ENCODE measurements around the gene MLH3. TPM values are rescaled to one million over a fixed set of nuclear protein-coding genes. Genes with fewer than 3 reads are reported as not detected.
A peak's percentile ranks its signal among the peaks of the same experiment; 100 is the strongest.

Gene MLH3
- 10 to 100 TPM; 31.8 to 53.1 (median 42.9) TPM for total RNA-seq

DNA sequence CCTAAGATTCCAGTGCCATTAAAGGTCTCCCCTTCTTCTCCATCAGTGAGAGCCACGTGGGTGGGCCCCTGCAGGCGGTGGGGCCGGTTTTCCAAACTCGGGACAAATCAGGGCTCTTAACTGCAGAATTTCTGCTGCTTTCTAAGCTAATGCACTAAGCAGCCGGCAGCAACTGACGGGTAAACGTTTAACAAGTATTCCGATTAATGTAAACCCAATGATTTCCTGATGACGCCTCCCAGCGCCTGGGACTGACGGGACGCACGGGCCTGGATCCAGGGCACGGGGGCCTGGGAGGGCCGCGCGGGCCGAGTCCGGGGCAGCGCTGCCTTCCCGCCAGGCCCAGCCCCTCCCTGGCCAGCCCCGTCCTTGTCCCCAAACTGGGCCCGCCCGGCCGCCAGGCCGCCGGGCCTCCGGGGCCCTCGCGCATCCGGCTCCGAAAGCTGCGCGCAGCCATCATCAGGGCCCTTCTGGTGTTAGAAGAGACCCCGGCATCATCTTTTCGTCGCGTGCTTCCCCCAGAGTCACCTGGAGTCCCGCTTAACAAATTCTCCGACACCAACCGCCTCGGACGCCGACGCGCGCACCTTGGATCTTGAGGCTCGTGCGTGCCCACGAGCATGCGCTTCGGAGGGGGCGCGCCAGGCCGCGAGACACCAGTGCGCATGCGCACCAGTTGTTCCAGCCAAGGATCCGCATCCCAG lies at the start of gene MLH3:
Gene MLH3, minus strand, starts transcription at position 616 of the 704 bp plus-strand sequence. CDS start 1,812 bp downstream, outside the sequence.
- TF ChIP-seq, protein P1, sequence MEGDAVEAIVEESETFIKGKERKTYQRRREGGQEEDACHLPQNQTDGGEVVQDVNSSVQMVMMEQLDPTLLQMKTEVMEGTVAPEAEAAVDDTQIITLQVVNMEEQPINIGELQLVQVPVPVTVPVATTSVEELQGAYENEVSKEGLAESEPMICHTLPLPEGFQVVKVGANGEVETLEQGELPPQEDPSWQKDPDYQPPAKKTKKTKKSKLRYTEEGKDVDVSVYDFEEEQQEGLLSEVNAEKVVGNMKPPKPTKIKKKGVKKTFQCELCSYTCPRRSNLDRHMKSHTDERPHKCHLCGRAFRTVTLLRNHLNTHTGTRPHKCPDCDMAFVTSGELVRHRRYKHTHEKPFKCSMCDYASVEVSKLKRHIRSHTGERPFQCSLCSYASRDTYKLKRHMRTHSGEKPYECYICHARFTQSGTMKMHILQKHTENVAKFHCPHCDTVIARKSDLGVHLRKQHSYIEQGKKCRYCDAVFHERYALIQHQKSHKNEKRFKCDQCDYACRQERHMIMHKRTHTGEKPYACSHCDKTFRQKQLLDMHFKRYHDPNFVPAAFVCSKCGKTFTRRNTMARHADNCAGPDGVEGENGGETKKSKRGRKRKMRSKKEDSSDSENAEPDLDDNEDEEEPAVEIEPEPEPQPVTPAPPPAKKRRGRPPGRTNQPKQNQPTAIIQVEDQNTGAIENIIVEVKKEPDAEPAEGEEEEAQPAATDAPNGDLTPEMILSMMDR (IDR thresholded peaks at IDR 0.05) = no peak
- peak; percentile 79 to 92 (median 83) for TF ChIP-seq POLR2AphosphoS5 (IDR thresholded peaks at IDR 0.05)
- H3K27me3 ChIP-seq = no peaks in the 10 kb centered on the region
- H3K9me3 ChIP-seq = no peaks in the 10 kb centered on the region
- H3K27ac ChIP-seq = peak within 1 kb of the TSS; percentile 90 to 98
- peak; percentile 65 to 77 for DNase-seq (ENCODE audit: low spot score in 2 of 2)
- peaks cover 0 to 8% of the 10 kb centered on the region in 2 donors for H3K4me1 ChIP-seq
- intact Hi-C loops (cut with DNase I; ENCODE audit: low total_unique reads) = no loop called here
- H3K4me3 ChIP-seq = peak within 1 kb of the TSS; percentile 55 to 82 (median 64)
- no peaks in the 10 kb centered on the region for H3K36me3 ChIP-seq

DNA sequence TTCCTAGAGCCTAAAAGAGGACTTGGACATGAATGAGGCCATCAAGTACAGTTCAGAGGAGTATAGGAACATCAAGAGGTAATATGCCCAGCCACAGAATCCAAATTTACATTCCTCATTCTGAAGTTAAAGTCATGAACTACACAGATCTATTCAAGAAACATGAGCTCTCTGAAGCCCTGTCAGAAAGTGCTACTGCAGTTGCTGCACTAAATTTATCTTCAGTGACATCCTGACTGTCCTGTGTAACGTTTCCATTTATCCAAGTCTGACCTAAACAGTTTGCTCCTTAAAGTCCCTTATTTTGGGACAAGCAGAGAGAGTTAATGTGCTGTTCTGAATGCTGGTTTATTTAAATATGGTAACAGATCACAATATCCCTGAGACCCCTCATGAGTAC lies 47.4 kb upstream of the MLH3 start:
- Histone ChIP-seq H3K27me3 (no peaks in the 10 kb centered on the region), H3K4me3 (no peak overlapping the region), H3K9me3 (no peaks in the 10 kb centered on the region), H3K27ac (no peak overlapping the region), H3K36me3 (no peaks in the 10 kb centered on the region), H3K4me1 (no peaks in the 10 kb centered on the region)
- TF ChIP-seq, protein P1 (IDR thresholded peaks at IDR 0.05) = no peak
- no peak for TF ChIP-seq POLR2A (IDR thresholded peaks at IDR 0.05)
- TF ChIP-seq POLR2AphosphoS5 (IDR thresholded peaks at IDR 0.05) = no peak
- intact Hi-C loops (cut with DNase I; ENCODE audit: low total_unique reads) = no loop called here
- DNase-seq (ENCODE audit: low spot score in 2 of 2) = no peak

DNA sequence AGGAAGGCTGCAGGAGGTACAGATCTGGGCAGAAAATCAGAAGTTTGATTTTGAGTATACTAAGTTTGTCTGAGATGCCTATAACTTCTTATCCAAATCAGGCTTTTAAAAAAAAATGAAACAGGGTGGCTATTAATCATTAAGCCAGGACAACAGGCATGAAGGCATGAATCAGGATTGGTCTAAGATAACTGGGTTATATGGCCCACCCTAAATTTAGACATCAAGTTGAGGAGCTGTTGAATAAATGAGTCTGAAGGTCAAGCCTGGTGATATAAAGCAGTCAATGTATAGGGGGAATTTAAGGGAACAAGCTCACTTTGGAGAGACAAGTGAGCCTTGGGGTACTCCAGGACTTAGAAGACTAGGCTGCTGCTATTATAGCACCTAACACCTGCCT lies 46.9 kb upstream of the MLH3 start:
- Histone ChIP-seq H3K27ac (no peak overlapping the region), H3K4me3 (no peak overlapping the region), H3K4me1 (no peaks in the 10 kb centered on the region), H3K9me3 (no peaks in the 10 kb centered on the region), H3K27me3 (no peaks in the 10 kb centered on the region), H3K36me3 (no peaks in the 10 kb centered on the region)
- intact Hi-C loops (cut with DNase I; ENCODE audit: low total_unique reads) = no loop called here
- no peak for DNase-seq (ENCODE audit: low spot score in 2 of 2)
- no peak for TF ChIP-seq POLR2AphosphoS5 (IDR thresholded peaks at IDR 0.05)
- no peak for TF ChIP-seq POLR2A (IDR thresholded peaks at IDR 0.05)
- TF ChIP-seq, protein P1 (IDR thresholded peaks at IDR 0.05) = no peak

DNA sequence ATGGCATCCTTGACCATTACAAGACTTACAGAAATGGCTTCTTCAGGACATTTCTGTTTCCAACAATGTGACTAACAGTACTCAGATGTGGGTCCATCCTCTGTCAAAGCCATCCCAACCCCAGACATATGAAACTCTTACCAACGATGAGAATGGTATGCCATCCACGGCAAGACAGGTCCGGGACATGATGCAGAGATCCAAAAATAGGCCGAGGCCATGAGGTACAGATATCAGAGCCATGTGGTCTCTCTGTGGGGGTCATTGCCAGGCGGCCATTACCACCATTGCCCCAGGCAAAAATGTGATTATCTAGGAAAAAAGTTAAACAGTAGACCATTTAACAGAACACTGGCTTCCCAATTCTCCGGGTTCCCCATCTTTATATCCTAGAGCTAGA lies 45.7 kb upstream of the MLH3 start:
- H3K36me3 ChIP-seq = no peaks in the 10 kb centered on the region
- no peaks in the 10 kb centered on the region for H3K4me1 ChIP-seq
- H3K27me3 ChIP-seq = no peaks in the 10 kb centered on the region
- no peak overlapping the region for H3K4me3 ChIP-seq
- TF ChIP-seq POLR2A (IDR thresholded peaks at IDR 0.05) (no peak), POLR2AphosphoS5 (IDR thresholded peaks at IDR 0.05) (no peak)
- TF ChIP-seq, protein P1 (IDR thresholded peaks at IDR 0.05) = no peak
- intact Hi-C loops (cut with DNase I; ENCODE audit: low total_unique reads) = no loop called here
- no peak for DNase-seq (ENCODE audit: low spot score in 2 of 2)
- no peaks in the 10 kb centered on the region for H3K9me3 ChIP-seq
- H3K27ac ChIP-seq = no peak overlapping the region

DNA sequence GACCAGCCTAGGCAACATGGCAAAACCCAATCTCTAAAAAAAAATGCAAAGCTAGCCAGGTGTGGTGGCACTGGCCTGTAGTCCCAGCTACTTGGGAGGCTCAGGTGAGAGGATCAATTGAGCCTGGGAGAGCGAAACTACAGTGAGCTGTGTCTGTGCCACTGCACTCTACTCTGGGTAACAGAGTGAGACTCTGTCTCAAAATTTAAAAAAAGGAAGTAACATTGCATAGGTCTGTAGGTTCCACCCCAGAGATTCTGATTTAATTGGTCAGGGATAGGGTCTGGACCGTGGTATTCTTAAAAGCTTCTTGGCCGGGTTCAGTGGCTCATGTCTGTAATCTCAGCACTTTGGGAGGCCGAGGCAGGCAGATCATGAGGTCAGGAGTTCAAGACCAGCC lies 44.4 kb upstream of the MLH3 start:
- H3K9me3 ChIP-seq = no peaks in the 10 kb centered on the region
- DNase-seq (ENCODE audit: low spot score in 2 of 2) = no peak
- H3K36me3 ChIP-seq = no peaks in the 10 kb centered on the region
- no peaks in the 10 kb centered on the region for H3K4me1 ChIP-seq
- no peak overlapping the region for H3K27ac ChIP-seq
- H3K4me3 ChIP-seq = no peak overlapping the region
- H3K27me3 ChIP-seq = no peaks in the 10 kb centered on the region
- intact Hi-C loops (cut with DNase I; ENCODE audit: low total_unique reads) = no loop called here
- TF ChIP-seq, protein P1 (IDR thresholded peaks at IDR 0.05) = no peak
